Loucy (cell line): Measurements from ENCODE around the gene PCBP3.

Experiments
- CTCF ChIP-seq: fragments of 200-600 bp; sonication (generic); conservative IDR thresholded peaks from 2 replicates; pipeline ENCODE4 v1.5.1; 2014; ENCODE audit warnings: mild to moderate bottlenecking, antibody characterized with exemption, low read length
- EZH2phosphoT487 ChIP-seq: fragments of 200-600 bp; IDR thresholded peaks from 2 replicates; pipeline ENCODE4 v1.6.1; 2018; ENCODE audit warnings: antibody characterized with exemption, mild to moderate bottlenecking, moderate library complexity, borderline replicate concordance

GRCh38 chr21:45909238-45909988, 265.9 kb downstream of the PCBP3 start:
- no peak for TF ChIP-seq CTCF
- no peak for TF ChIP-seq EZH2phosphoT487
